ENCODE measurements around the gene PALMD. TPM values are rescaled to one million over a fixed set of nuclear protein-coding genes. Genes with fewer than 3 reads are reported as not detected.

Gene PALMD
- polyA plus RNA-seq, 2 of the 4 experiments (the other 2 are of a cell fraction): 0.92 to 3.1 TPM

DNA sequence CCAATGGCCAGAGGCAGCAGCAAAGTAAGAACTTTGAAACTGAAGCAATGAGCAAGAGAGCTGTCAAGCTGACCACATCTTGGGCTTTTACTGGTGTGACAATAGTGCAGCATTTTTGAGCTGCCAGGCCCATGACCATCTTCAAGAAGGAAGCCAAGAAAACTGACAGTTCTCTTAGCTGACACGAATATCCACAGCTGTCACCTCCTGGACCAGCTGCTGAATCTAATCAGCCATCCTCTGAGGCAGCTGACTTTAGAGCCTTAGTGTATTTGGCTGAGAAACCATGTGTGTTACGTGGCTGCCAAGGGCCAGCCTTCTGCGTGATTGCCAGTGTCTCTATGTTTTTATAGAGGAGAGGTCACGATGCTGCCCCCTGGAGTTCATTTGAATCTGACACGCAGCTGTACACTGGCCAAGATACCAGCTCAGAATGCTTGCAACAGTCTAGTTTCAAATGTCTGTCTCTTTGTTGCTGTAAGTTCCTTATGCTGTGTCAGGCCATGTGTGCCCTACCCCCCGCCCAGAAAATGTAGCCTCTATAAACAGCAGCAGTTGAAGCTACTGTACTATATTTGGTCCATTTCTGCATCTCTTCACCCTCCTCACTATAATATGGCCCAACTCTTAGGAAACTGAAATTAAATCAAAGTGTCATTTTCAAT, 39.7 kb downstream of the PALMD start:
- H3K4me3 ChIP-seq: no peak overlapping the region
- no peaks in the 10 kb centered on the region for H3K9me3 ChIP-seq
- WGBS (ENCODE audit: missing lambda C conversion rate): 23% methylated on average over 5 of the region's 6 CpGs
- FAIRE-seq (no peak), DNase-seq (ENCODE audit: low read depth in 1 of 2, low spot score in 1 of 2) (peak; percentile 9 to 64), ATAC-seq (peak; percentile 85 to 94)
- H3K4me2 ChIP-seq: no peak overlapping the region
- ChIA-PET POLR2A (no interaction called here), CTCF (interaction anchor here (0.8 to 2.3 kb wide), 4 partner anchors 10 to 203 kb away, joined by 4 to 14 read pairs (median 6); no protein-coding TSS in a partner anchor)
- 0 out of 6 replicates have a peak overlapping the region, but pooled peaks of 1 of the 2 experiments have one; percentile 30 for H3K27ac ChIP-seq
- peaks cover 15% of the 10 kb centered on the region; the same call in 2 of the 3 replicates for H3K4me1 ChIP-seq
- TF ChIP-seq CHD2 (IDR thresholded peaks at IDR 0.05; ENCODE audit: low read length, partially characterized antibody): no peak
- no peak for TF ChIP-seq EP300 (IDR thresholded peaks at IDR 0.05)
- no peak for TF ChIP-seq NPAS2 (CRISPR knock-in tag; IDR thresholded peaks at IDR 0.05; ENCODE audit: borderline replicate concordance)
- no peak for TF ChIP-seq TP53 (CRISPR knock-in tag; IDR thresholded peaks at IDR 0.05)
- no peak for TF ChIP-seq HOXB13 (CRISPR knock-in tag; IDR thresholded peaks at IDR 0.05; ENCODE audit: low read depth)
- no peak for TF ChIP-seq MYC (IDR thresholded peaks at IDR 0.05; ENCODE audit: borderline replicate concordance, low read length)
- TF ChIP-seq EHF (CRISPR knock-in tag; IDR thresholded peaks at IDR 0.05): no peak
- peak; percentile 47 to 49 for TF ChIP-seq RAD21 (conservative IDR thresholded peaks at IDR 0.05 in 1 of 2, IDR thresholded peaks at IDR 0.05 in 1 of 2)
- TF ChIP-seq HEYL (CRISPR knock-in tag; IDR thresholded peaks at IDR 0.05): no peak
- TF ChIP-seq CHD4 (IDR thresholded peaks at IDR 0.05; ENCODE audit: borderline replicate concordance): no peak
- TF ChIP-seq, protein P1, sequence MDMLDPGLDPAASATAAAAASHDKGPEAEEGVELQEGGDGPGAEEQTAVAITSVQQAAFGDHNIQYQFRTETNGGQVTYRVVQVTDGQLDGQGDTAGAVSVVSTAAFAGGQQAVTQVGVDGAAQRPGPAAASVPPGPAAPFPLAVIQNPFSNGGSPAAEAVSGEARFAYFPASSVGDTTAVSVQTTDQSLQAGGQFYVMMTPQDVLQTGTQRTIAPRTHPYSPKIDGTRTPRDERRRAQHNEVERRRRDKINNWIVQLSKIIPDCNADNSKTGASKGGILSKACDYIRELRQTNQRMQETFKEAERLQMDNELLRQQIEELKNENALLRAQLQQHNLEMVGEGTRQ (IDR thresholded peaks at IDR 0.05): no peak
- no peak for TF ChIP-seq JUN (IDR thresholded peaks at IDR 0.05)
- TF ChIP-seq RARB (CRISPR knock-in tag; IDR thresholded peaks at IDR 0.05): no peak
- no peak for TF ChIP-seq MAZ (IDR thresholded peaks at IDR 0.05; ENCODE audit: borderline replicate concordance, low read depth, low read length)
- TF ChIP-seq CEBPB (IDR thresholded peaks at IDR 0.05): no peak
- TF ChIP-seq, protein P2, sequence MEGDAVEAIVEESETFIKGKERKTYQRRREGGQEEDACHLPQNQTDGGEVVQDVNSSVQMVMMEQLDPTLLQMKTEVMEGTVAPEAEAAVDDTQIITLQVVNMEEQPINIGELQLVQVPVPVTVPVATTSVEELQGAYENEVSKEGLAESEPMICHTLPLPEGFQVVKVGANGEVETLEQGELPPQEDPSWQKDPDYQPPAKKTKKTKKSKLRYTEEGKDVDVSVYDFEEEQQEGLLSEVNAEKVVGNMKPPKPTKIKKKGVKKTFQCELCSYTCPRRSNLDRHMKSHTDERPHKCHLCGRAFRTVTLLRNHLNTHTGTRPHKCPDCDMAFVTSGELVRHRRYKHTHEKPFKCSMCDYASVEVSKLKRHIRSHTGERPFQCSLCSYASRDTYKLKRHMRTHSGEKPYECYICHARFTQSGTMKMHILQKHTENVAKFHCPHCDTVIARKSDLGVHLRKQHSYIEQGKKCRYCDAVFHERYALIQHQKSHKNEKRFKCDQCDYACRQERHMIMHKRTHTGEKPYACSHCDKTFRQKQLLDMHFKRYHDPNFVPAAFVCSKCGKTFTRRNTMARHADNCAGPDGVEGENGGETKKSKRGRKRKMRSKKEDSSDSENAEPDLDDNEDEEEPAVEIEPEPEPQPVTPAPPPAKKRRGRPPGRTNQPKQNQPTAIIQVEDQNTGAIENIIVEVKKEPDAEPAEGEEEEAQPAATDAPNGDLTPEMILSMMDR (IDR thresholded peaks at IDR 0.05): peak; percentile 48
- TF ChIP-seq, protein P3, sequence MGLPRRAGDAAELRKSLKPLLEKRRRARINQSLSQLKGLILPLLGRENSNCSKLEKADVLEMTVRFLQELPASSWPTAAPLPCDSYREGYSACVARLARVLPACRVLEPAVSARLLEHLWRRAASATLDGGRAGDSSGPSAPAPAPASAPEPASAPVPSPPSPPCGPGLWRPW (IDR thresholded peaks at IDR 0.05): no peak
- TF ChIP-seq RFX5 (IDR thresholded peaks at IDR 0.05): no peak
- no peak for TF ChIP-seq JUNB (IDR thresholded peaks at IDR 0.05)
- peak; percentile 52 for TF ChIP-seq SMC3 (IDR thresholded peaks at IDR 0.05)
- TF ChIP-seq POLR2AphosphoS2 (conservative IDR thresholded peaks at IDR 0.05; ENCODE audit: low read length): no peak
- TF ChIP-seq CBX2 (IDR thresholded peaks at IDR 0.05; ENCODE audit: borderline replicate concordance, low read depth): no peak

DNA sequence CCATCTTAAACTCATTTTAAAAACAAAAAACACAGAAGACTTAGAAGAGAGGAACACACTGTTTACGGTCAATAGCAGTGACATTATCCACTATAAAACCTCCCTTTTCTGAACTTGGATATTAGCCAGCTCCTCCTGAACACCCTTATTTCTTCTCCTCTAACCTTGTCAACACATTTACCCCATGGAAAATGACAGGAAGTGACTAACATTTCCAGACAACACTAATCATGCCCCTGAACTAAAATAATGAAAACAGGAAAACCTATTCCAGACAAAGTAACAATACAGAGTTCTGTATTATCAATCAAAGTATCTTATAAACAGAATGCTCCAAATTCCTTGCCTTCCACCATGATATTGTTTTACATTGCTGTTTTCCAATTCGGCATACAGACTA, 45.3 kb downstream of the PALMD start:
- Histone ChIP-seq H3K4me3 (no peak overlapping the region), H3K27ac (no peak overlapping the region), H3K4me2 (no peak overlapping the region), H3K9me3 (no peaks in the 10 kb centered on the region), H3K4me1 (no peaks in the 10 kb centered on the region)
- ChIA-PET CTCF (interaction anchor here (1.3 to 1.6 kb wide), 2 partner anchors 13 to 106 kb away, joined by 3 read pairs; no protein-coding TSS in a partner anchor), POLR2A (no interaction called here)
- DNase-seq (ENCODE audit: low read depth in 1 of 2, low spot score in 1 of 2) (no peak), FAIRE-seq (no peak), ATAC-seq (no peak)
- WGBS (ENCODE audit: missing lambda C conversion rate): 58% methylated on average over 2 of the region's 2 CpGs
- TF ChIP-seq HOXA7 (CRISPR knock-in tag; IDR thresholded peaks at IDR 0.05): no peak
- TF ChIP-seq ZNF302 (CRISPR knock-in tag; IDR thresholded peaks at IDR 0.05): no peak
- no peak for TF ChIP-seq CHD2 (IDR thresholded peaks at IDR 0.05; ENCODE audit: low read length, partially characterized antibody)
- TF ChIP-seq, protein P2 (IDR thresholded peaks at IDR 0.05): no peak
- no peak for TF ChIP-seq PHF8 (IDR thresholded peaks at IDR 0.05; ENCODE audit: borderline replicate concordance, low read depth)
- no peak for TF ChIP-seq HEYL (CRISPR knock-in tag; IDR thresholded peaks at IDR 0.05)
- no peak for TF ChIP-seq HDAC2 (IDR thresholded peaks at IDR 0.05)
- TF ChIP-seq FOSB (CRISPR knock-in tag; IDR thresholded peaks at IDR 0.05): no peak
- no peak for TF ChIP-seq JUNB (IDR thresholded peaks at IDR 0.05)
- TF ChIP-seq, protein P4, sequence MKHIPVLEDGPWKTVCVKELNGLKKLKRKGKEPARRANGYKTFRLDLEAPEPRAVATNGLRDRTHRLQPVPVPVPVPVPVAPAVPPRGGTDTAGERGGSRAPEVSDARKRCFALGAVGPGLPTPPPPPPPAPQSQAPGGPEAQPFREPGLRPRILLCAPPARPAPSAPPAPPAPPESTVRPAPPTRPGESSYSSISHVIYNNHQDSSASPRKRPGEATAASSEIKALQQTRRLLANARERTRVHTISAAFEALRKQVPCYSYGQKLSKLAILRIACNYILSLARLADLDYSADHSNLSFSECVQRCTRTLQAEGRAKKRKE (CRISPR knock-in tag; IDR thresholded peaks at IDR 0.05; ENCODE audit: low read depth): no peak
- no peak for TF ChIP-seq EP300 (IDR thresholded peaks at IDR 0.05)
- TF ChIP-seq MYC (IDR thresholded peaks at IDR 0.05; ENCODE audit: borderline replicate concordance, low read length): no peak
- TF ChIP-seq, protein P5, sequence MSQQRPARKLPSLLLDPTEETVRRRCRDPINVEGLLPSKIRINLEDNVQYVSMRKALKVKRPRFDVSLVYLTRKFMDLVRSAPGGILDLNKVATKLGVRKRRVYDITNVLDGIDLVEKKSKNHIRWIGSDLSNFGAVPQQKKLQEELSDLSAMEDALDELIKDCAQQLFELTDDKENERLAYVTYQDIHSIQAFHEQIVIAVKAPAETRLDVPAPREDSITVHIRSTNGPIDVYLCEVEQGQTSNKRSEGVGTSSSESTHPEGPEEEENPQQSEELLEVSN (IDR thresholded peaks at IDR 0.05; ENCODE audit: borderline replicate concordance, low read depth): no peak
- TF ChIP-seq, protein P3 (IDR thresholded peaks at IDR 0.05): no peak
- no peak for TF ChIP-seq TFCP2L1 (CRISPR knock-in tag; IDR thresholded peaks at IDR 0.05)

Data from A549 (cell line).